GM19397 (cell line): ENCODE data around the gene ARHGAP1.
"Not testable (repeated sequence)": the region's sequence is repeated elsewhere in the genome, so short reads cannot be mapped to it uniquely, and the experiment has no call there.

Source experiments
- ATAC-seq: cut with Tn5 transposase; IDR thresholded peaks from one replicate; pipeline ENCODE4 v1.9.1; 2021; ENCODE audit warnings: mild to moderate bottlenecking, moderate library complexity; ENCODE audit not compliant: unreplicated experiment

The ARHGAP1 gene

DNA sequence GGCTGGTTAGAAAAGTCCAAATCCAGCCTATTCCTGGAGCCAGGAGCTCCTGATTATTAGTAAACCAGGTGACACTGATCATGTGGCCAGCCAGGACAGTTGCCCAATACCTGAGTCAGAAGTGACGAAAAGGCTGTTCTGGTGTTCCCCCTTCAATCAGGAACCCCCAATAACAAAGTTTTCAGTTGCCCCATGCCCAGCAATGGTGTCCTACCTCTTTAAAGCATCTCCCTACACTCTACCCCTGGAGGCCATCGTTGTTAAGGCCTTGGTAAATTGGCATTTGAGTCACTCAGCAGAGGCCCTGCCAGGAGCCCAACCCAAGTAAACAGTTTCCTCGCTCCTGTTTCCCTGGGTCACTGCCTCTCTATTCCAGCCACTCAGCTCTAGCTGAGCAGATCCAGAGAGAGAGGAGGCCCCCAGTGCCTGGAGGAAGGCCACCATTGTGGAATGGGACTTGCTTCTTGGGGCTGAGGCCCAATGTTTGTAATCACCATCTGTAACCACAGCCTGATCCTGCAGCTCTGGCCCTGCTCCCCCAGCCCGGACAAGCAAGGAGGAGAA is 25.0 kb downstream of the ARHGAP1 start:
- no peak for ATAC-seq

DNA sequence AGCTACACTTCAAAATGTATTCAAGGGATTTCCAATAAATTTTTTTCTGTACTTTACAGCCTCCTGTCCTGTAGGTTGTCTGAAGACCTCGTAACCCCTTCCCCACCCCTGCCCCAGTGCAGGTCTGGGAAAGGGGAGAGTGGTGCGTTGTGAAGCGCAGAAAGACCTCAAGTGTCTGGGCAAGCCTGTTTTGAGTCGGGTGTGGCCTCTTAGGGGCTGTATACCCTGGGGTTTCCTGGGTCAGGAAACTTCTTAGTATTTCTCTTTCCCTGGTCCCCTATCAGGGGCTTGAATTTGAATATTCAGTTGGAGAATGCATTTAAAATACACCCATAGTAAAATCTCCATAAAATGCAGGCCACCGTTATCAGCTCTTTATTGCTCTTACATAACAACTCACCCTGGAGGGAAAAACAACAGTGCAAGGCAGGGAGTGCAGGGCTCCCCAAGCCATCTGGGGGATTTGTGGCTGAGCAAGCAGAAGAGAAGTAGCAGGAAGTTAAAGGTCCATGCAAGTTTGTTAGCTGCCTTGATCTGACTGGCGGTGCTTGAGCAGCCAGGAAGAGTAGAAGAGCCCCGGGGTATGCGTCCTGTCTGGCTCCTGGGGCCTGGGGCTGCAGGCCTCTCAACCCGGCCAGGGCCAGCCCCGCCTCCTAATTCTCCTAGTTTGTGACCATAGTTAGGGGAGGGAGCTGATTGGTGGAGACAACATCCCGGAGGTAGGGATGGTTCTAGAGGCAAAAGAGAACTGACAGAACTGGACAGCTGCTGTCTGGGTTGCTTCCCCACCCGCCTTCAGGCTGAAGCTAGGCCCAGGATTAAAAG is 25.7 kb downstream of the ARHGAP1 start:
- no peak for ATAC-seq

DNA sequence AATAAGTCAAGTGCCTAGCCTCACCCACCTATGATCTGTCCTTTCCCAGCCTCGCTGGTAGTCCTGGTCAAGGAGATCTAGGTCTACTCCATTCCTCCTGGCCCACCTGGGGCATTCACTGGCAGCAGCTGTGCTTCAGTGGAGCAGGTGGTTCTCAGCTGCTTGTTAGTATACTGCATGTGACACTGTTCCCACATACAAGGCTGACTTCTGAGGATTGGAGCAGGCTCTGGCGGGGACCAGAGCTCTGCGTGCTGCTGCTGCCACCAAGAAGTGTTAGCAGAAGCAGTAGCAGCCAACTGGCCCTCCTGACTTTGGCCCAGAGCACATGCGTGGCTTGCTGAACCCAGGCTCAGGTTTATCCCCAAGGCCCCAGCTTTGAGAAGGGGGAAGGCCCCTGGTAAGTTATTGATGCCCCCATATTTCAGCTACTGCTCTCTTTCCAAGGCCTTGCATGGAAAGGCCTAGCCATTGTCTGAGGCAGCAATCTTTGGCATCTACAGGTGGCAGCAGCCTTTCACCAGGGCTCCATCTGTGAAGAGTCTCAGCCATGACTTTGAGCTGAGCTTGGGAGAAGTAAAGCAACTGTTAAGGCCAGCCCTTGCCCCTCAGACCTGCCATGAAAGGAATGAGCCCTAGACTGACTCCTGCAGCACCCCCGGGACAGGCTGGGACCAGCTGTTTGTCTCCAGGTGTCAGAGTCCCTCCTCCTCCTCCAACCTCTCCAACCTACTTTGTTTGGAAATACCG is 26.5 kb downstream of the ARHGAP1 start:
- ATAC-seq: no peak

GRCh38 chr11:46672381-46672839 is 28.0 kb downstream of the ARHGAP1 start:
- no peak for ATAC-seq

DNA sequence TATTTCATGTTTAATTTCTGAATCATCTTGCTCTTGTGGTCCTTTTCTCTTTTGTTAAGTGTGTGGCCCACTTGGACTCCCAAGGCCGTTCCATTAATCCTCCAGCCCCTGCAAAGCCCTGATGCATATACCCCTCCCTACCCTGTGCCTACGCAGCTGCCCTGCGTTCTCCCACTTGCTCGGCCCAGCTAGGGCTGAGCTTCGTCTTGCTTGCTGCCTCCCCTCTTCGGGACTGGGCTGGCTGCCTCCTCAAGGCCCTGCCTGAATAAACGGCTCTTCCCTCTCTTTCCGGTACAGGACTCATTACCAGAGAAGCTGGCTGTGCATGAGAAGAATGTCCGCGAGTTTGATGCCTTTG is 28.5 kb downstream of the ARHGAP1 start:
- no peak for ATAC-seq

- not testable (repeated sequence) for ATAC-seq
These were observed 29.9 kb downstream of the ARHGAP1 start for GRCh38 chr11:46670521-46670920.

GRCh38 chr11:46669711-46670139 is 30.7 kb downstream of the ARHGAP1 start:
- no peak for ATAC-seq

DNA sequence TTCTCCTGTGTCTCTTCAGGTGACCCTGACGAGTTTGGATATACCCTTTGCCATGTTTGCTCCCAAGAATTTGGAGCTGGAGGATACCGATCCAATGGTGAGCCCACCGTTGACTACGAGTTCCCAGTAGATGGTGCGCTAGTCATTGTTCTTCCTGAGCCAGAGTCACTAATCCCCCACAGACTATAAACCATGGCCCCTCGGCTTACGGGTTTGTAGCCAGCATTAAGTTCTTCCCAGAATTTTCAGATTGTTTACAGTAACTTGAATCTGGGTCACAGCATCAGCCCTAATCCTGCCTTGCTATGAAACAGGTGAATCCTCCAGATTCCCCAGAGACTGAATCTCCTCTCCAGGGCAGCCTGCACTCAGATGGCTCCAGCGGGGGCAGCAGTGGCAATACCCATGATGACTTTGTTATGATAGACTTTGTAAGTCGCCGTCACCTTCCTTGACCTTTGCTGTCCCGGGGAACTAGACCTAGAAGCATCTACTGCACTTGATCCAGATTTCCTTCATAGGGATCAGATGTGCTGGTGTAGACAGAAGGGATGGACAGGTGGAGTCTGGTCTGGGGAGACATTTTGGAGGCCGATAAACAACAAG is 31.8 kb downstream of the ARHGAP1 start:
- no peak for ATAC-seq

GRCh38 chr11:46667043-46667481 is 33.4 kb downstream of the ARHGAP1 start:
- ATAC-seq: no peak

GRCh38 chr11:46666516-46666915 is 33.9 kb downstream of the ARHGAP1 start:
- no peak for ATAC-seq

- ATAC-seq: no peak
These were observed 35.1 kb downstream of the ARHGAP1 start for GRCh38 chr11:46665356-46665755.

GRCh38 chr11:46664612-46665011 is 35.8 kb downstream of the ARHGAP1 start:
- ATAC-seq: no peak

- ATAC-seq: no peak
These were observed 37.0 kb downstream of the ARHGAP1 start for GRCh38 chr11:46663277-46663940.

DNA sequence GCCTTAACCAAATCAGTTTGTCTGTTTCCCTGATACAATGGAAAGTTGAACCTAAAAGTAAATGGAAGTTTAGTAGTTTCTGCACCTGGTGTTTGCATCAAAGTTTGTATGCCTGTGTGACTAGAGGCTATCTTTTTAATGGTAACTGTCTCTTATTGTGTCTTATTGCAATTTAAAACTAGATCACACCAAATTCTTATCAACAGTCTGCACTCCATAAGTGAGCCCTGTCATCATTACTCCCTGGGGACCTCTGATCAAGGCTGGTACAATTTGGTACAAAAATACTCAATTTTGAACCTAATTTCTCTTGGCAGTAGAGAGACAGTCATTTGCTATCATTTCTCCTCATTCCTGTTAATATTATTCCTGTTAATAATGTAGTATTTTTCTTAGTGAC is 38.1 kb downstream of the ARHGAP1 start:
- ATAC-seq: no peak

DNA sequence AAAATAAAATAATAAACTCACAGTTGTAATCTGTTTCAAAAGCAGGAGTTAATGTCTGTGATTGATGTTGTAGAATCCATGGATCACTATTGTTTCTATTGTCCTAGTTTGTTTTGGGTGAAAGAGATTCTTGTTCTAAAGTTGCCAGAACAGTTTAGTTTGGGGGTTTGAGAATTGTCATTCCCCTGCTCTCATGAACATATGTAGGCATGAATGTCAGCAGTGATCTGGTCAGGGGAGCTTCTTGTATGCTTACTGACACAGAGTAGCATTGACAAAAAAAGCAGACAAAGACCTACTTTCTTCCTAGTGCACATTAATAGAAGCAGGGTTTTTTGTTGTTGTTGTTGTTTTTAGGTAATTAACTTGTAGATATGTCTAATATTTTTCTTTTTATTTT is 38.6 kb downstream of the ARHGAP1 start:
- ATAC-seq: no peak

DNA sequence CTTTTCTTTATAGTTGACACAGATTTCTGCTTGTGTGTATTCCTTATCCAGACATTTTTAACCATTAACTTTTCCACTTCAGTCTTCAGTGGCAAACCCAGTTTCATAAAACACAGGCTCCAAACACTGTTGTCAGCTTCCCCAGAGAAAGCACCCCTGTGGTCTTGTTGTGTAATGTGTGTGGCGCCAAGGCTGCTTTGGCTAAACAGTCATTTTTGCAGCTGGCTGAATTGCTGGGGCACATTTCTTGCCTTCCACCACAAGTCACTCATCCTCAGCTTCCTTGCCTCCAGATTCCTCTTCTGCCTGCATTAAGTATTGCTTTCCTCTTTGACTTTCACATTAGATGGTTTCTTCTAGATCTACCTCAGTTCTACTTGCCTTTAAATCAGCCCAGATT is 40.5 kb downstream of the ARHGAP1 start:
- no peak for ATAC-seq

DNA sequence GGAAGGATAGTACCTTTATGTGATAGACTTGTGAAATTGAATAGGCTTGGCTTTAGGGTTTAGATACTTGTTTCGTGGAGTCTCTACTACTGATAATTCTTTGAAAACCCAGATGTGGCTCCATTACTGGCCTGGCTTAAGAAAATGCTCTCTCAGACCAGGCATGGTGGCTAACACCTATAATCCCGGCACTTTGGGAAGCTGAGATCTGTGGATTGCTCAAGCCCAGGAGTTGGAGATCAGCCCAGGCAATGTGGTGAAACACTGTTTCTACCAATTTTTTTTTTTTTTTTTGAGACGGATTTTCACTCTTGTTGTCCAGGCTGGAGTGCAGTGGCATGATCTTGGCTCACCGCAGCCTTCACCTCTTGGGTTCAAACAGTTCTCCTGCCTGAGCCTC is 42.2 kb downstream of the ARHGAP1 start:
- no peak for ATAC-seq

DNA sequence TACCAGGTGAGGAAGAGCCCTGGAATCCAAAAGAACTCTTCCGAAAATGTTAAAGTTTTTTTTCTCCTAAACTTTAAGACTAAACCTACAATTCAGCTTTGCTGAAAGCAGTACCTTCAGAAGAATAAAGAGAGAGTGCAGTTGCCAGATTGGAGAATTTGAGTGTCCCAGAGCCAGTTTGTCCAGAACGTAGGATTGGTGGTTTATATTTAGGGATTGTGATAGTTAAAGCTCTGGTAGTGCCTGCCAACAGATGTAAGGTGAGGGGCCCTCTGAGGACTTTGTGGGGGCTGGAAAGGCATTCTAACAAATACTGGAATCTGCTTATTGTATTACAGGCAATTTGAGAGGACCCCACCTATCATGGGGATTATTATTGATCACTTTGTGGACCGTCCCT is 43.2 kb downstream of the ARHGAP1 start:
- no peak for ATAC-seq

DNA sequence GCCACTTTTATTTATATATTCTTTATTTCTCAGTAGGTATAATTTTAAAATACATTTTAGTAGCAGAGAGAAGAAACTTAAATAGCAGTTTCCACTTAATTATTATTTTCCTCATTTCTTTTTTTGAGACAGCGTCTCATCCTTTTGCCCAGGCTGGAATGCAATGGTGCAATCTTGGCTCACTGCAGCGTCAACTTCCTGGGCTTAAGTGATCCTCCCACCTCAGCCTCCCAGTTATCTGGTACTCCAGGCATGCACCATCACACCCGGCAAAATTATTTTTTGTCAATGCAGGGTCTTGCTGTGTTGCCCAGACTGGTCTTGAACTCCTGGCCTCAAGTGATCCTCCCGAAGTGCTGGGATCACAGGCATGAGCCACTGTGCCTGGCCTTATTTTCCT is 44.8 kb downstream of the ARHGAP1 start:
- no peak for ATAC-seq

DNA sequence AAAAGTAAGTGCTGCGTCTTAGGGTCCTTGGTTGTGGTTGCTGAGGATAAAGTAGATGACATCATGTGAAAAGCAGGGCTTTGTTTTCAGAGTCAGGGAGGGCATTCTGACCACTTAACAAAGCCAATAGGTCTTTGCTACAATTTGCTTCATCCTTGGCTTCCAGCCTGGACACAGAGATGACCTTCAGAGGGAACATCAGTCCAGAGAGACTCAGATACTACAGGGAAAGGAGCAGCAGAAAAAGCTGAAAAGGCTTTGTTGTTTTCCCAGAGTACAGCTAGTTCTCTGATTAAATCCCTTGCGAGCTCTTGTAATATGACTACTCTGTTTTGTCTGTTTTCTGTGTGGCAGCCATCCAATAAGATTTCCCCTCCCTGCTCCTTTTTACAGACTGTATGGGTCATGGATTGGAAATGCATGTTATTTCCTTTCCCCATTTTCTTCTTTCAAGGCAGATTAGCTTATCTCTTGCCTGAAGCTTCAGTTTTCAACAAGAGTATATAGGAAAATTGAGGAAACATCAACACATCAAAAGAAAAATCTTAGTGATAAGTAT is 51.2 kb downstream of the ARHGAP1 start:
- no peak for ATAC-seq

GRCh38 chr11:46643986-46644385 is 56.4 kb downstream of the ARHGAP1 start:
- no peak for ATAC-seq
